AG08395 (cell line): ENCODE measurements around the gene CBFB.
"Not testable (repeated sequence)": the region's sequence is repeated elsewhere in the genome, so short reads cannot be mapped to it uniquely, and the experiment has no call there.

ENCODE experiments used
- DNase-seq: peaks from one replicate; pipeline ENCODE4 v3.0.0; 2012; ENCODE audit warnings: mixed read lengths, low spot score

The CBFB gene

DNA sequence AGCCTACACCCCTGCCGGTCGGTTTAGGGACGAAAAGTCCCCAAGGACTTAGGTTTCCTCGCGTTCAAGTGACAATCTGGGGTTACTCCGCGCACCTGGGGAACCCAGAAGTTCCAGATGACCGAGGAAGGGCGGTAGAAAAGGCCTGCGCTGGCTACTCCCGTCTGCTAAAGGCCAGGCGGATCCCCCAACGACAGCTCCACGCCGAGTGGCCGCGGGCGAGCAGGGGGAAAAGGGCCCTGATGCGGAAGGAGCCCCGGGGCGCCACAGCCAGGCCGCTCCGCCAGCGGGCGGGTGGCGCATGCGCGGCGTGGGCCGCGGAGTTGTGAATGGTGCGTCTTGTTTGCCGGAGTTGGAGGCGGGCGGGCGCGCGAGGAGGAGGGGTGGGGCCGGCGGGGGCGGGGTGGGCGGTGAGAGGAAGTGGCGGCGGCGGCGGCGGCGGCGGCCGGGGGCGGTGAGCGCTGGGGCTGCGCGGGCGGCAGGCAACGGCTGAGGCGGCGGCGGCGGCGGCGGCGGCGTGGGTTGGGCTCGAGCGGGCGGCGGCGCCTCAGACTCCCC, at the start of gene CBFB:
Gene CBFB, plus strand, starts transcription at position 454 of the 558 bp plus-strand sequence. CDS start 259 bp downstream, outside the sequence.
- peak; percentile 99 for DNase-seq

DNA sequence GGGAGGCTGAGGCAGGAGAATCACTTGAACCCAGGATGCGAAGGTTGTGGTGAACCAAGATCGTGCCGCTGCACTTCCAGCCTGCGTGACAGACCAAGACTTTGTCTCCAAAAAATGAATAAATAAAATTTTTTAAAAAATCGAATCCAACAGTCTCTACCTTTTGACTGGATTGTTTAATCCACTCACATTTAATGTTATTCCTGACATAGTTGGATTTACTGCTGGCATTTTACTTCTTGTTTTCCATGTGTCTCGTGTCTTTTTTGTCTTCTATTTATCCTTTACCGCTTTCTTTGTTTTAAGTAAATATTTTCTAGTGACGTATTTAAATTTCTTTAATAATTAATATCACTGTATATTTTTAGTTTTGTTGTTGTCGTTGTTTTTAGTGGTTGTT, 45.9 kb upstream of the CBFB start:
- no peak for DNase-seq

DNA sequence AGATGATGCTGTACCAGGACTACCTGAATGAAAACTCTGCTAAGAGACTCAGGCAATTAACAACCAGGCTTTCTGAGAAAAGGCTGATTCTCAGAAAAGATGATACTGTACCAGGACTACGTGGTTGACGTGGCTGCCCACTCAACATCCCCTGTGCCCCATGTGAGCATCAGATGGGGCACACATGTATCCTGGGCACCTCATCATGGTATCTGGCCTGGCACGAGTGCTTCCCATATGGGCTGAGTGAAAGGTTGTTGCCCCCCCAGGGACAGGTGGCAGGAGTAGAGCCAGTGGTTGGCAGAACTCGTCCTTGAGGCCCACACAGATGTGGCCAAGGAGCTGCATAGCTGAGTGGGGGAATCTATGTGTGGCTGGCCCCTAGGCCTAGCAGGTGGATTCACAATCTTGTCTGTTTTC, 44.0 kb upstream of the CBFB start:
- DNase-seq = no peak

DNA sequence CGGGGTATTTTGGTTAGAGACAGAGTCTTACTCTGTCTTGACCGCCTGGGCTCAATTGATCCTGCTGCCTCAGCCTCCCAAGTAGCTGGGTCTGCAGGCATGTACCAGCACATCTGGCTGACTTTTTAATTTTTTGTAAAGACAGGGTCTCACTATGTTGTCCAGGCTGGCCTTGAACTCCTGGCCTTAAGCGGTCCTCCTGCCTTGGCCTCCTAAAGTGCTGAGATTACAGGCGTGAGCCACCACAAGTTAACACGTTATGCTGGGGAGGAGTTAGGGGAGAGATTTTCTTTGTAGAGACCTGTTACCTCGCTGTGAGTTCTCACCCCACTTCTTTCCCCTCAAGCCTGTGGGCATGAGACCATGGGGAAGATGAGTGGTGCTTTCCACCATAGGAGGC, 42.4 kb upstream of the CBFB start:
- DNase-seq = no peak

DNA sequence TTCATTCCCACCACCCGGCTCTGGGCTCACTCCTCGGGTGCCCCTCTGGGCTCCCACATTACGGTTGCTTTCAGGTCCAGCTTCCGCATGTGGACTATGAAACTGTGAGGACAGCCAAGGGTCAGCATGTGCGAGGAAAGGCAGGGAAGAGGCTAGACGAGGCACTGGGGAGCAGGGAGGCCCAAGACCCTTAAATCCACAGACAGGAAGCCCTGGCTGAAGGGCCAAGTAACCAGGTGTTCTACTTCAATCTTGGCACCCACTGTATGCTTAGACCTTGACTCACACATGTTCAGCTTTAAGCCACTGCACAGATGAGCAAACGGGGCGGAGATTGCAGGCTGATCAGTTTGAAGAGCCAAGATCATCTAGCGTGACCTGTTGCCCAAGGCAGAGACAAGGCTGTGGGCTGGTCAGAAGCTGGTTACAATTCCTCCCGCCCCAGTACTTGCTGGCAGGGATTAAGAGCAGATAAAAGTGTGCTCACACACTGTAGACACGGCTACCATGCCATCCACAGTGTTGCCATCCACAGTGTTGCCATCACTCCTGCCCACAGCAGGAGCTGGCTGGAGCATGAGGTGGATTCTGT, 40.7 kb upstream of the CBFB start, which contains the start of gene CES4A:
Gene CES4A, plus strand, starts transcription at position 393 of the 592 bp plus-strand sequence. Its CDS starts 184 bp downstream, at position 577.
- peak; percentile 24 for DNase-seq

DNA sequence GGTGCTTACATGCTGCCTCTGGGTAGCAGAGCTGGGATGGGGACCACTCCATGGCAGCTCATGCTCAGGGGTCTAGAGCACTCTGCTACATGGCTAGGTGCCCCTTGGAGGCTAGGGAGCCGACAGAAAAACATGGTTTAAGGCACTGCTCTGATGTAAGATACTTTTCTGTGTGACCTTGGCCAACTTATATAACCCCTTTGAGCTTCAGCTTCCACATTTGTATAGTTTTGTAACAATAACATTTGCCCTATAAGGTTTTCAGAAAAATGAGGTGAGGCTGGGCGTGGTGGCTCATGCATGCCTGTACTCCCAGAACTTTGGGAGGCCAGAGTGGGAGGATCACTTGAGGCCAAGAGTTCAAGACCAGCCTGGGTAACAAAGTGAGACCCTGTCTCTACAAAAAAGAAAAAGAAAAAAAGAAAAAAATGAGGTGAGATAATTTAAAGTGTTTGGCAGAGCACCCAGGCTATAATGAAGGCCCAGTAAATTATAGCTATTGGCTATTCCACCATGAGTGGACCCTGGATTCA, 37.3 kb upstream of the CBFB start:
- DNase-seq = no peak

DNA sequence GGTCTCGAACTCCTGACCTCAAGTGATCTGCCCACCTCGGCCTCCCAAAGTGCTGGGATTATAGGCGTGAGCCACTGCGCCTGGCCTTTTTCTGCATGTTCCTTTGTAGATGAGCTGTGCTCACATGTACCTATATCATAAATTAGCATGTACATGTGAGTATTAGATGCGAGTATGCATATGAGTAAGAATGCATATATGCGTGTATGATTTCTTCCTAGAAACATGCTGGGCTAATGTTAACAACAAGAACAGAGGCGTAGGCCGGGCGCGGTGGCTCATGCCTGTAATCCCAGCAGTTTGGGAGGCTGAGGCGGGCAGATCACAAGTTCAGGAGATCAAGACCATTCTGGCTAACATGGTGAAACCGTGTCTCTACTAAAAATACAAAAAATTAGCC, 35.4 kb upstream of the CBFB start:
- not testable (repeated sequence) for DNase-seq

DNA sequence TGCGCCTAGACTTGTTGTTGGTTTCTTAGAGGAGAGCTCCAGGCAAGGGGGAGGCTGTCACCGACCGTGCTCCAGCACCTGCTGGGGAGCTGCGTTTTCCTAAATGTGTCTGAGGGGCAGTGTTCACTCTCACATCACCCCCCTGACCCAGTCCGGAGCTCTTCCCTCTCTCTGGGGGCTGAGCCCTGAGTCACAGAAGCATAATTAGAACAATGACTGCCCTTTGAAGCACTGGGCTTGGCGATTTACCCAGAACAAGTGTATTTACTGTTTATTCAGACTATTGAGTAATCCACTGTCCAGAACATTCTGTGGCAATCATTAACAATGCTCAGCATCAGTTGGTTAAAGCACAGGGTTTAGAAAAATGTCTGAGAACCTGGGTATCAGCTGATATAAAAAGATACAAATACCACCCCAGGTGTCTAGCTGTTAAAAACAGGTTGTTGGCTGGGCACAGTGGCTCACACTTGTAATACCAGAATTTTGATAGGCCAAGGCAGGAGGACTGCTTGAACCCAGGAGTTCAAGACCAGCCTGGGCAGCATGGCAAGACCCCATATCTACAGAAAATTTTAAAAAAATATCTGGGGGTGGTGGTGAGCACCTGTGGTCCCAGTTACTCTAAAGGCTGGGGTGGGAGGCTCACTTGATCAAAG, 32.5 kb upstream of the CBFB start:
- DNase-seq = peak; percentile 75

DNA sequence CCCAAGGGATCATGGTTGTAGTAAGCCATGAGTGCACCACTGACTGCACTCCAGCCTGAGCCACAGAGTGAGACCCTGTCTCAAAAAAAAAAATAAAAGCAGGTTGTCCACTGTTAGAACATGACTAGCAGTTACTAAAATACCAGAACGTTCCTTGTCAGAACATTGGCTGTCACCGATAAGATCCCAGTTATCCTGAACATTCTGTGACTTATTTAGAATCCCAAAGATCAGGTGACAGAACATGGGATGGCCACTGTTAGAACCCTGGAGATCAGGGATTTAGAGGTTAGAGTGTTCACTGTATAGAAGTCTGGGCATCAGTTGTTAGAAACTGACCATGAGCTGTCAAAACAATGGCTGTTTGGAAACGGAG, 32.0 kb upstream of the CBFB start:
- no peak for DNase-seq

DNA sequence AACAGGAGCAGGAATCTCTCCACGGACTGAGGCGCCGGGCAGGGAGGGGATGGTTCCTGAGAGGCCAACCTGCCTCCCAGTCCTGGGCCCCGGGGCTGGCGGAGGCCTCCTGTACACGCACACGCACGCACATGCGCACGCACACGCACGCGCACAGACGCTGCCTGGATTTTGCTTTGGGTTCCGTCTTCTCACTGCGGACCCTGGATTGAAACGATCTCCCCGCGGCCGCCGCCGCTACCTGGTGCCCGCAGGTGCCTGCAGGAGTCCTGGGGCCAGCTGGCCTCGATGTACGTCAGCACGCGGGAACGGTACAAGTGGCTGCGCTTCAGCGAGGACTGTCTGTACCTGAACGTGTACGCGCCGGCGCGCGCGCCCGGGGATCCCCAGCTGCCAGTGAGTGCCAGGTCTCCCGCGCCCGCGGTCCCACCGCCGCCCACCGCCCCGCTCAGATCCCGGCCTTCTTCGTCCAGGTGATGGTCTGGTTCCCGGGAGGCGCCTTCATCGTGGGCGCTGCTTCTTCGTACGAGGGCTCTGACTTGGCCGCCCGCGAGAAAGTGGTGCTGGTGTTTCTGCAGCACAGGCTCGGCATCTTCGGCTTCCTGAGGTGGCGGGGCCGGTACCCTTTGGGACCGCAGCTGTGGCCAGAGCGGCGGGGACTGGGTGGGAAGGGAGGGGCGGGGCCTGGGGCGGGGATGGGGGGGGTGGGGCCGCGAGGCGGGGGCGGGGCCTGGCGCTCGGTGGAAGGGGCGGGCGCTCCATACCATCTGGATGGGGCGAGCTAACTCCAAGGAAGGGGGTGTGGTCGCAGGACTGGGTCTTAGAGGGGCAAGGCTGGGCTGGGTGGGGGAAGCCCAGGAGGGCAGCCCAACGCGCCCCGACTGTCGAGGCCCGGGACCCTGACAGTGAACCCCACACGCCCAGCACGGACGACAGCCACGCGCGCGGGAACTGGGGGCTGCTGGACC, 28.3 kb upstream of the CBFB start:
- peak; percentile 72 for DNase-seq

DNA sequence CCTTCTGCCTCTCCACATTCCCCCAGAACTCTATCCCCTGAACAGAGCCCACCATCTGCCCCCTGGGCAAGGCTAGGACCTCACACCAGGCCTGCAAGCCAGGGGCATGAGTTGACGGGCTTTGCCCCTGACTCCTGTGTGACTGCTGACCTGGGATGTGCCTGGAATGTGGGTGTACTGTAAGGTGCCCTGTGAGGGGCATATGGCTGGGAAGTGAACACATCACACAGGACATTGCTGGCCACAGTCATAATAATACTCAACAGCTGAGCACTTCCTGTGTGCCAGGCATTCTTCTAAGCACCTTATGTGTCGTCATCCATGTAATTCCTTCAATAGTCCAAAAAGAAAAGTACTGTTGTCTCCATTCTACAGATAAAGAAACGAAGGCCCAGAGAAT, 27.2 kb upstream of the CBFB start:
- DNase-seq = no peak

DNA sequence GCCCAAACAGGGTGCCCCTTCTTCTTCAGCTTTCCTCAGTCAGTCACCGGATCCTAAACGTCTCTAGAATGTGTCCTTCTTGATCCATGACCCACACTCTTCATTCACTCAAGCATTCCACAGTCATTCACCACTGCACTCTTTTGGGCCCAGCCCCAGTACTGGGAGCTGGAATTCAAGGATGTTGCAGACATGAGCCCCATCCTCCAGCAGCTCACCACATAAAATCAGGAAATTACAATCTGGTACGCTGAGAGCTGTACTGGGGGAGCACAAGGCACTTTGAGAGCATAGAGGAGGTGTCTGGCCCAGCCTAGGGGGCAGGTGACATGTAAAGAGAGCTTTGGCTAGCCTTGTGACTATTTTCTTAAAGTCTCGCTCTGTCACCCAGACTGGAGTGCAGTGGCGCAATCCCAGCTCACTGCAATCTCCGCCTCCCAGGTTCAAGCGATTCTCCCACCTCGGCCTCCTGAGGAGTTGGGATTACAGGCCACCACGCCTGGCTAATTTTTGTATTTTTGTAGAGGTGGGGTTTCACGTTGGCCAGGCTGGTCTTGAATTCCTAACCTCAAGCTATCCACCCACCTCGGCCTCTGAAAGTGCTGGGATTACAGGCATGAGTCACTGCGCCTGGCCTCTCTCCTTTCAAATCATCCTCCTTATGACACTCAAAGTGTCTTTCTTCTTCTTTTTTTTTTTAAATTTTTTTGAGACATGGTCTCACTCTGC, 21.9 kb upstream of the CBFB start:
- no peak for DNase-seq

DNA sequence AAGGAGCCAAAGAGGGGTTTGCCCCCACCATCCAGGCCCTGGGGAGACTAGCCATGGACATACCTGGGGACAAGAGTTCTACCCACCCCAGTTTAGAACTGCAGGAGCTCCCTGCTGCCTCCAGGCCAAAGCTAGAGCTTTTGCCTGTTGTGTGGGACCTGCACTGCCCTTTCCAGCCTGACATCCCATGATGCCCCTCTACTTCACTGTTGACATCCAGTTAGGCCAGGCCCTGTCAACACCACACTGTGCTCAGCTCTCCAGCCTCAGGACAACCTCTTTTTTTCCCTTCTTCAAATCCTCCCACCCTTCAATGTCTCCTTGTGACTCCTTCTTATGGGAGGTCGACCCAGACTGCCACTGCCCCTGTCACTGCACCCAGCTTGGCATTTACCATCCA, 19.8 kb upstream of the CBFB start:
- DNase-seq = no peak

DNA sequence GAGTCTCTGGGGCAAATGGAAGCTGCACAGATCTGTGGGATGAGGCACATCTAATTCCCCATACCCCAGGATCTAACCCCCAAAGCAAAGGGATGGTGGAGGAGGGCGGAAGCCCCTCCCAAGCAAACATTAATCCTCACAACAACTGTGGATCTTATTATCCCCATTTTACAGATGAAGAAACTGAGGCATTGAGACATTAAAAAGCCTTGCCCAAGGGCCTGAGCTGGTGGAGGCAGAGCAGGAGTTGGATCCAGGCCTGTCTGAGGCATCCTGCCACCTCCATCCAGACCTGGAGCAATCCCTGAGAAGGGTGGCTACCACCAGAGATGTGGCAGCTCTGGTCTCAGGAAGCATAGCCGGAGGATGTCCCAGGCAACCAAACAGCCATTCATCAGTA, 17.7 kb upstream of the CBFB start:
- no peak for DNase-seq

DNA sequence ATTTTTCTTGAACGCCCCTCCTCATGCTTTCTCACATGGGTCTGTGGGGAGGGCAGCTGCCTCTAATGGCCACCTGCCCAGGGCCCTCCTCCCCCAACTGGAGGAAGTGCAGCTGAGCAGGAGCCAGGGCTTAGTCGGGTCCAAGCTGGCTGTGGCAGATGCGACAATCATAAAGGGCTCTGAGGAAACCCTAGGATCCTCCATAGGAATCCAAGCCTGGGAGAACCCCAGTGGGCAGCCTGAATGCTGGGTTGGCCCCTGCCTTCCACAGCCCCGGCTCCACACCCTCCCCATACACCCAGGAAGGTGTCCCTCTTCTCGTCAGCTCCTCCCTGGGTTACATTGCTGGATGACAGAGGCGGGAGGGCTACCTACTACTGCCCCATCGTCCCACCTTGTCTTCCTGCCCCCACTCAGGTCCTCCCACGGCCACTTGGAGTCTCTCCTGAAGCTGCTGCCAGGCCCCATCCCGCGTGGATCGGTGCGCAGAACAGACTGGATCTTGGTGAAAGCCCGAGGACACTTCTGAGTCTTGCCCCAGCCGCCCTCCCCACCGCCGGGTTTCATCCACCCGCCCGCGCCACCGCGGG, 15.6 kb upstream of the CBFB start:
- DNase-seq = no peak

DNA sequence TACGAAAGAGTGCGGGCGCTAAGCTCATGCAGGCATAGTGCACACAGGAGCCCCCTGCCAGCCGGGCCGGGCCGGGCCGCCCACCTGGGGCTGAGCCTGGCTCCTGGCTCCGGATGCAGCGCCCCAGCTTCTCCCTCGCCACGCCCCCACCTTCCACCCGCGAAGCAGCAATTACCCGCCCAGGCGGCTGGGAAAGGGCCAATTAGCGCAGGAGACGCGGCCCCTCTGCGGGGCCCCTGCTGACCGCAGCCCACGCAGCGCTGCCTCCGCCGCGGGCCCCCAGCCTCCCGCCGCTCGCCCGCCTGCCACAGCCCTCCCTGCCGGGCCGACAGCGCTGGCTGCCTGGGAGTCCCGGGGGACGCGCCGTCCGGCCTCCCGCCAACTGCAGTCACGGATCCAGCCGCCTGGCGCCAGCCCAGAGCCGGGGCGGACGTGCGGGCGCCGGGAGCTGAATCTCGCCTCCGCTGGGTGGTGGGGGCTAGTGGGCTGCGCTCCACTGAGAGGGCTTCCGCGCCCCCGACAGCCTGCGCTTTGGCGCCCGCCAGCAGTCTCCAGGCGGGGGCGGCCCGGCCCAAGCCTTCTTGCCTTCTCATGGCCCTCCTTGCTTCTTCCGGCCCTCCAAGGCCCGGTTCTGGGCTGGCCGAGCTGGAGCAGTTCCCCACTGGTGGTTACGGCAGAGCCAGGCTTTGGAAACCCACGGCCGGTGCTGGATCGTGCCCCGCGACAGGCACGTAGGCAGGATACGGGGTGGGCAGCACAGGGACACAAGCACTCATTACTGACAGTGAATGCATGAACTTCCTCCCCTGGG, 14.9 kb upstream of the CBFB start:
- peak; percentile 75 for DNase-seq

DNA sequence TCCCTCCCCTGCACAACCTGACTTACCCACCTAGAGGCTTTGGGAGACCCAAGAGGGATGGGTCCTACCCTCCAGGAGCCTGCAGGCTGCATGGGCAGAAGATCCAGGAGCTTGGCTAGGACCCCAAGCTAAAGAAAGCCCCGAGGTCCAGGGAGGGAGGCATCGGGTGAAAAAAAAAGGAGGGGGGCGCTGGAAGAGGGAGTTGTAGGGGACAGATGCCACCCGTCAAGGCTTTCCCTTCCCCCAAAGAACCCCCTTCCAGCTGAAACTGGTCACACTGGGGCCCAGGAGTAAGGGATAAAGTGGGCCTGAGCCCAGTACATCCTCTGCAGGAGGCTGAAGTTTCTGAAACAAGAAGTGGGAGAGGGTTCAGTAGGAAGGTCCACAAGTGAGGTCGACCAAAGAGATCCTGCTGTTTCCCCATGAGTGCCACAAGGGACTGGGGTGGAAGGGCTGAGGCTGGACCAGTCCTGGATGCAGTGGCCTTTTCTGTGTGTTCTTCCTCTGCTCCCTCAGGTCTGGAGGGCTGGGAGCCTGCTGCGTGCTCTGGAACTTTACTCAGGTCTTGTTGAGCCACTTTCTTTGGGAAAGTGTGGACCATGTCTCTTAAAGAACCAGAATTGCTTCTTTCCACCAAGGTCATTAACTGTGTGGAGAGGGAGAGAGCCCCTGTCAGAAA, 14.2 kb upstream of the CBFB start:
- DNase-seq = no peak

DNA sequence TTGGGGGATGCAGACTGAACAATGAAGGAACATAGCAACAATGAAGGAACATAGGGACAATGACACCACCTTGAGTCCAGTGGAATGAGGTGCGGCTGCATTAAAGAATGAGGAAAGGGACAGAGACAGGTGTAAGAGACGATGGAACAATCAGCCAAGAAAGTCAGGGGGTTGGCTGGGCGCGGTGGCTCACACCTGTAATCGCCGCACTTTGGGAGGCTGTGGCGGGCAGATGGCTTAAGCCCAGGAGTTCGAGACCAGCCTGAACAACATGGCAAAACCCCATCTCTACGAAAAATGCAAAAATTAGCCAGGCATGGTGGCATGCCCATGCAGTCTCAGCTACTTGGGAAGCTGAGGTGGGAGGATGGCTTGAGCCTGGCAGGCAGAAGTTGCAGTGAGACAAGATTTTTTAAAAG, 13.6 kb upstream of the CBFB start:
- no peak for DNase-seq

DNA sequence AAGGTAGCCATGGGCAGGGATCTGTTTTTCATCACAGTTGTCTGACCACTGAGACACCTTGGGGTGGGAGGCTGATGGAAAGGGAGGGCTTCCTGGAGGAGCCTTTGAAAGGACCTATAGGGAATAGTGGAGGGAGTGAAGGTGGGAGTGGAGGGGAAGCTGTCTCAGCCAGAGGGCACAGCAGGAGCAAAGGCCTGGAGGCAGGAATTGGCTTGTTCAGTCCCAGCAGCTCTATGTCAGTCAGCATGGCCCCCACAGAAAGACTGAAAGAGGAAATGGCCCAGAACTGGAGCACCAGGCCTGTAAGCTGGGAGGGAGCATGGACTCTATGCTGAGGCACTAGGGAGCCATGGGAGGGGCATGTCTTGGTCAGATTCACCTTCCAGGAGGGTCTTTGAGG, 12.8 kb upstream of the CBFB start:
- DNase-seq = no peak
